IMR-90 (cell line): Measurements from ENCODE around the gene ZNF771.

ENCODE experiments used
- BHLHE40 ChIP-seq: fragments of 150-350 bp; IDR thresholded peaks from 2 replicates; pipeline ENCODE4 v1.6.1; 2016; ENCODE audit warnings: mild to moderate bottlenecking, low read depth, low read length
- CEBPB ChIP-seq: IDR thresholded peaks from 2 replicates; pipeline ENCODE4 v1.6.1; 2012; ENCODE audit warnings: low read depth, low read length, improper control_type of control experiment
- CTCF ChIP-seq: conservative IDR thresholded peaks from 2 replicates; pipeline ENCODE4 v1.5.1; 2012; ENCODE audit warnings: mild to moderate bottlenecking, low read depth, low read length, improper control_type of control experiment
- POLR2A ChIP-seq: IDR thresholded peaks from 2 replicates; pipeline ENCODE4 v1.6.1; 2012; ENCODE audit warnings: mild to moderate bottlenecking, low read depth, low read length
- RAD21 ChIP-seq: IDR thresholded peaks from 2 replicates; pipeline ENCODE4 v1.6.1; 2012; ENCODE audit warnings: low read length, improper control_type of control experiment

- TF ChIP-seq CTCF = no peak
- no peak for TF ChIP-seq POLR2A
- TF ChIP-seq RAD21 = no peak
- no peak for TF ChIP-seq BHLHE40
- TF ChIP-seq CEBPB = no peak
Observed at GRCh38 chr16:30447512-30448226, 40.3 kb downstream of the ZNF771 start.
